Upper lobe of right lung (tissue), 1 donor: ENCODE results near the gene UBE2N. TPM values are rescaled to one million over a fixed set of nuclear protein-coding genes. Genes with fewer than 3 reads are reported as not detected.
A peak's percentile ranks its signal among the peaks of the same experiment; 100 is the strongest.

ENCODE experiments used
- ATAC-seq: fragments of 200-7000 bp; cut with Tn5 transposase; one replicate; pipeline ENCODE4 v1.9.1; 2020; ENCODE audit warnings: mild to moderate bottlenecking, moderate library complexity
- DNase-seq: peaks from one replicate; pipeline ENCODE4 v3.0.0-alpha.2; 2020
- H3K27ac ChIP-seq: fragments of 200-600 bp; one replicate; pipeline ENCODE4 v1.8.0; 2022
- H3K27me3 ChIP-seq: fragments of 200-600 bp; one replicate; pipeline ENCODE4 v1.8.0; 2022; ENCODE audit warnings: mild to moderate bottlenecking
- H3K36me3 ChIP-seq: fragments of 200-600 bp; one replicate; pipeline ENCODE4 v1.8.0; 2022
- H3K4me1 ChIP-seq: fragments of 200-600 bp; one replicate; pipeline ENCODE4 v1.8.0; 2022
- H3K4me3 ChIP-seq: fragments of 200-600 bp; one replicate; pipeline ENCODE4 v1.8.0; 2022; ENCODE audit warnings: mild to moderate bottlenecking
- H3K9me3 ChIP-seq: fragments of 200-600 bp; one replicate; pipeline ENCODE4 v1.8.0; 2022
- CTCF ChIP-seq: fragments of 200-600 bp; IDR thresholded peaks from one replicate; pipeline ENCODE4 v1.8.0; 2022; ENCODE audit warnings: antibody characterized with exemption
- intact Hi-C: fragments of 100-400 bp; cut with DNase I; formaldehyde crosslinking; loops from one replicate; pipeline ENCODE4 v1.11.0; 2022
- total RNA-seq: library from RNA; stranded (reverse); fragmentation: NEBNext Ultra II Directional; extraction: Animal tissue kit (Norgen Biotek cat#: 25700); gene quantifications from one replicate; pipeline ENCODE4 v1.2.1, GENCODE V29; 2021
- donor health status: DM: no; HTN: yes; CAD: no; lungs with severe emphysema.

The UBE2N gene
- total RNA-seq, 1 donor from 2014 or later: 65.9 TPM

- Histone ChIP-seq H3K27ac (peak overlapping the region; percentile 3), H3K36me3 (no peaks in the 10 kb centered on the region), H3K4me3 (no peak overlapping the region), H3K27me3 (no peaks in the 10 kb centered on the region), H3K4me1 (peaks cover 71% of the 10 kb centered on the region), H3K9me3 (no peaks in the 10 kb centered on the region)
- ATAC-seq (no peak), DNase-seq (no peak)
- TF ChIP-seq CTCF: no peak
- intact Hi-C loops: no loop called here
Observed at GRCh38 chr12:93425736-93426411, 15.9 kb downstream of the UBE2N start.

GRCh38 chr12:93422050-93422449 is 19.7 kb downstream of the UBE2N start:
- no peak overlapping the region for H3K4me3 ChIP-seq
- DNase-seq (no peak), ATAC-seq (no peak)
- intact Hi-C loops: no loop called here
- no peak for TF ChIP-seq CTCF
- H3K27ac ChIP-seq: no peak overlapping the region
- peaks cover 46% of the 10 kb centered on the region for H3K4me1 ChIP-seq
- H3K36me3 ChIP-seq: no peaks in the 10 kb centered on the region
- H3K27me3 ChIP-seq: no peaks in the 10 kb centered on the region
- H3K9me3 ChIP-seq: no peaks in the 10 kb centered on the region

- no peak overlapping the region for H3K27ac ChIP-seq
- H3K36me3 ChIP-seq: no peaks in the 10 kb centered on the region
- H3K27me3 ChIP-seq: no peaks in the 10 kb centered on the region
- no peak overlapping the region for H3K4me3 ChIP-seq
- TF ChIP-seq CTCF: peak; percentile 68
- H3K4me1 ChIP-seq: peaks cover 38% of the 10 kb centered on the region
- no peaks in the 10 kb centered on the region for H3K9me3 ChIP-seq
- intact Hi-C loops: no loop called here
- ATAC-seq (peak; percentile 74), DNase-seq (no peak)
Observed at GRCh38 chr12:93419388-93420034, 22.2 kb downstream of the UBE2N start.

- no peak for DNase-seq
- Histone ChIP-seq H3K9me3 (no peaks in the 10 kb centered on the region), H3K4me3 (no peak overlapping the region), H3K27me3 (no peaks in the 10 kb centered on the region), H3K4me1 (peaks cover 31% of the 10 kb centered on the region), H3K36me3 (no peaks in the 10 kb centered on the region), H3K27ac (no peak overlapping the region)
- intact Hi-C loops: no loop called here
- ATAC-seq: no peak
- TF ChIP-seq CTCF: no peak
Observed at GRCh38 chr12:93417967-93418480, 23.7 kb downstream of the UBE2N start.

- intact Hi-C loops: no loop called here
- no peak for TF ChIP-seq CTCF
- DNase-seq (no peak), ATAC-seq (no peak)
- peaks cover 33% of the 10 kb centered on the region for H3K4me1 ChIP-seq
- H3K36me3 ChIP-seq: no peaks in the 10 kb centered on the region
- H3K27me3 ChIP-seq: no peaks in the 10 kb centered on the region
- no peaks in the 10 kb centered on the region for H3K9me3 ChIP-seq
- no peak overlapping the region for H3K27ac ChIP-seq
- no peak overlapping the region for H3K4me3 ChIP-seq
Observed at GRCh38 chr12:93415723-93416464, 25.9 kb downstream of the UBE2N start.
